GM11168 (cell line): ENCODE data around the gene GAL.
"Not testable (repeated sequence)": the region's sequence is repeated elsewhere in the genome, so short reads cannot be mapped to it uniquely, and the experiment has no call there.

Source experiments
- in situ Hi-C: fragments of 300-500 bp; cut with MboI; formaldehyde crosslinking; loops from one replicate; pipeline ENCODE4 v1.12.0; 2022; ENCODE audit warnings: low sequenced_read_pairs; ENCODE audit not compliant: unreplicated experiment

GAL gene

GRCh38 chr11:68684385-68685356 is at the start of gene GAL:
Gene GAL (plus strand): TSS chr11:68684544. CDS start chr11:68684924, 380 bp downstream.
- in situ Hi-C loops = no loop called here

- in situ Hi-C loops = not testable (repeated sequence)
Observed at GRCh38 chr11:68634606-68635005, 49.7 kb upstream of the GAL start.

- in situ Hi-C loops = not testable (repeated sequence)
Observed at GRCh38 chr11:68635172-68635571, 49.2 kb upstream of the GAL start.

GRCh38 chr11:68635883-68636282 is 48.5 kb upstream of the GAL start:
- in situ Hi-C loops = not testable (repeated sequence)

GRCh38 chr11:68639322-68639721 is 45.0 kb upstream of the GAL start:
- in situ Hi-C loops = not testable (repeated sequence)

GRCh38 chr11:68641880-68642279 is 42.5 kb upstream of the GAL start:
- in situ Hi-C loops = no loop called here

GRCh38 chr11:68643585-68643984 is 40.8 kb upstream of the GAL start:
- in situ Hi-C loops = no loop called here

GRCh38 chr11:68646832-68647231 is 37.5 kb upstream of the GAL start:
- in situ Hi-C loops = no loop called here

- in situ Hi-C loops = no loop called here
Observed at GRCh38 chr11:68649851-68650555, 34.3 kb upstream of the GAL start.

GRCh38 chr11:68650801-68651200 is 33.5 kb upstream of the GAL start:
- in situ Hi-C loops = no loop called here

- in situ Hi-C loops = no loop called here
Observed at GRCh38 chr11:68651208-68651984, 32.9 kb upstream of the GAL start.

- in situ Hi-C loops = no loop called here
Observed at GRCh38 chr11:68651985-68652682, 32.2 kb upstream of the GAL start.

- in situ Hi-C loops = no loop called here
Observed at GRCh38 chr11:68652683-68653156, 31.6 kb upstream of the GAL start.

GRCh38 chr11:68653486-68654430 is 30.6 kb upstream of the GAL start:
- in situ Hi-C loops = no loop called here

- in situ Hi-C loops = no loop called here
Observed at GRCh38 chr11:68654978-68655377, 29.4 kb upstream of the GAL start.

GRCh38 chr11:68655406-68655805 is 28.9 kb upstream of the GAL start:
- in situ Hi-C loops = no loop called here

GRCh38 chr11:68655806-68656205 is 28.5 kb upstream of the GAL start:
- in situ Hi-C loops = no loop called here

GRCh38 chr11:68657021-68657780 is 27.1 kb upstream of the GAL start:
- in situ Hi-C loops = no loop called here
